Right cardiac atrium (tissue), 5 donors: Measurements from ENCODE around the gene FERD3L. TPM values are rescaled to one million over a fixed set of nuclear protein-coding genes. Genes with fewer than 3 reads are reported as not detected.

Source experiments
- ATAC-seq, 2 donors: fragments of 200-7000 bp; cut with Tn5 transposase; one replicate each; pipeline versions ENCODE4 v1.8.0 to v1.9.1; 2020; ENCODE audit warnings: moderate library complexity in 2 of 2, mild to moderate bottlenecking in 1 of 2
- DNase-seq, 3 donors: peaks; one replicate each; pipeline ENCODE4 v3.0.0-alpha.2; 2020
- H3K27ac ChIP-seq: one replicate; pipeline ENCODE4 v1.5.1; 2013; ENCODE audit warnings: mild to moderate bottlenecking, low read length, control low read depth, moderate library complexity
- H3K27me3 ChIP-seq: one replicate; pipeline ENCODE4 v1.6.1; 2013; ENCODE audit not compliant: control insufficient read depth, insufficient read depth
- H3K4me1 ChIP-seq: one replicate; pipeline ENCODE4 v1.6.1; 2013; ENCODE audit warnings: low read length; ENCODE audit not compliant: control insufficient read depth, insufficient read depth
- H3K4me3 ChIP-seq: one replicate; pipeline ENCODE4 v1.5.1; 2013; ENCODE audit warnings: low read length, control low read depth
- H3K9me3 ChIP-seq: one replicate; pipeline ENCODE4 v1.6.1; 2013; ENCODE audit warnings: low read length; ENCODE audit not compliant: control insufficient read depth
- WGBS: extraction: QIAGEN DNeasy Blood & Tissue Kit; methylation state at CpG from one replicate; pipeline ENCODE4 v1.1.7; 2013; 5-methylcytosine and 5-hydroxymethylcytosine counted together
- intact Hi-C, 4 donors: fragments of 100-400 bp; cut with DNase I; formaldehyde crosslinking; loops; one replicate each; pipeline versions ENCODE4 v1.11.0 to v1.14.0; 2022 to 2023
- polyA plus RNA-seq: library from polyadenylated mRNA; stranded (reverse); fragments of 200-250 nt; gene quantifications from one replicate; pipeline ENCODE4 v1.2.3, GENCODE V29; 2013
- total RNA-seq, 4 donors: library from RNA; stranded (reverse); fragmentation: NEBNext Ultra II Directional; extraction: Animal tissue kit (Norgen Biotek cat#: 25700); gene quantifications; one replicate each; pipeline ENCODE4 v1.2.1, GENCODE V29; 2021
- donor health status: healthy with polysubstance abuse.
- donor health status: DM: no; HTN: yes; CAD: no.
- donor health status: DM: no; HTN: no; CAD: no.
- donor health status: DM: no; HTN: yes; CAD: no; lungs with severe emphysema.
- donor health status: DM: yes; HTN: yes; CAD: no.

The FERD3L gene
- total and polyA plus RNA-seq, 5 donors: not detected

GRCh38 chr7:19097165-19098055, 47.8 kb downstream of the FERD3L start:
- no peaks in the 10 kb centered on the region for H3K4me1 ChIP-seq
- ATAC-seq: no peak

GRCh38 chr7:19095353-19095860, 49.8 kb downstream of the FERD3L start:
- intact Hi-C loops: no loop called here
- Histone ChIP-seq H3K27me3 (no peaks in the 10 kb centered on the region), H3K9me3 (no peaks in the 10 kb centered on the region), H3K4me1 (no peaks in the 10 kb centered on the region), H3K27ac (no peak overlapping the region), H3K4me3 (no peak overlapping the region)
- 73% methylated on average over 5 of the region's 5 CpGs for WGBS
- ATAC-seq (no peak), DNase-seq (no peak)

More at GRCh38 chr7:19097165-19098055, 47.8 kb downstream of the FERD3L start:
- DNase-seq: no peak
- intact Hi-C loops: no loop called here
- no peaks in the 10 kb centered on the region for H3K9me3 ChIP-seq
- WGBS: 85% methylated on average over 9 of the region's 9 CpGs
- H3K27me3 ChIP-seq: no peaks in the 10 kb centered on the region
- no peak overlapping the region for H3K4me3 ChIP-seq
- no peak overlapping the region for H3K27ac ChIP-seq

Other genes with a start within 250 kb of the FERD3L start
- gene TWIST1, start 27.8 kb downstream of the FERD3L start, total RNA-seq: 1 to 10 TPM; 2.3 to 4.4 (median 3.2) TPM
- 3.6 TPM for gene TWIST1, start 27.8 kb downstream of the FERD3L start, polyA plus RNA-seq